ENCODE data around the gene TPRKB.
"Not testable (repeated sequence)": the region's sequence is repeated elsewhere in the genome, so short reads cannot be mapped to it uniquely, and the experiment has no call there.

DNA sequence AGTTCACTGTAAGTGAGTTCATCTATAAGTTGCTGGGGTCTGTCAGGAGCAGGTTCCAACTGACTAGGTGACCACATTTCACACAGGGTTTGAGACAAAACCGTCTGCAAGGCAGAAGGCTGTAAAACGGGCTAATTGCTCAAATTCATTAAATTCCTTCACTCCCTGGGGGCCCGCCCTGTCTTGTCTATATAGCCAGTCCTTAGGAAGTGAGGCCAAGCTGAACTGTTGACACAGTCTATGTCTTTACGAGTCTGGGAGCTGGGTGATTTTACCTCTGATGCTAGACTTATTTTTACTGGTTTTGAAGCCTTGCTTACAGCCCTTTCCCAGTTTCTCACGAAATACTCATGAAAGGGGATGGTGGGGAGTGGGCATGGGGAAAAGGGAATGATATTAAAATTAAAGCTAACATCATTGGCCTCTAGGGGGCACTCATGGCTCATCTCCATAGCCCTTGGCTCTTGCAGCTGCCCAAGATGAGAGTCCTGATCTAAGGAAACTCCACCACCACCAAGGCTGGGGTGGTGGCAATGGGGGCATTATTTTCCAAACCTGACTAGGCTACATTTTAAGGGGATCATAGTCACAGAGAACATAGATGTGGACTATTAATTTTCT, 57.1 kb downstream of the TPRKB start:
- TF ChIP-seq EP300, POLR2AphosphoS5, POLR2A (IDR thresholded peaks at IDR 0.05): not testable (repeated sequence)
- TF ChIP-seq, protein P1, sequence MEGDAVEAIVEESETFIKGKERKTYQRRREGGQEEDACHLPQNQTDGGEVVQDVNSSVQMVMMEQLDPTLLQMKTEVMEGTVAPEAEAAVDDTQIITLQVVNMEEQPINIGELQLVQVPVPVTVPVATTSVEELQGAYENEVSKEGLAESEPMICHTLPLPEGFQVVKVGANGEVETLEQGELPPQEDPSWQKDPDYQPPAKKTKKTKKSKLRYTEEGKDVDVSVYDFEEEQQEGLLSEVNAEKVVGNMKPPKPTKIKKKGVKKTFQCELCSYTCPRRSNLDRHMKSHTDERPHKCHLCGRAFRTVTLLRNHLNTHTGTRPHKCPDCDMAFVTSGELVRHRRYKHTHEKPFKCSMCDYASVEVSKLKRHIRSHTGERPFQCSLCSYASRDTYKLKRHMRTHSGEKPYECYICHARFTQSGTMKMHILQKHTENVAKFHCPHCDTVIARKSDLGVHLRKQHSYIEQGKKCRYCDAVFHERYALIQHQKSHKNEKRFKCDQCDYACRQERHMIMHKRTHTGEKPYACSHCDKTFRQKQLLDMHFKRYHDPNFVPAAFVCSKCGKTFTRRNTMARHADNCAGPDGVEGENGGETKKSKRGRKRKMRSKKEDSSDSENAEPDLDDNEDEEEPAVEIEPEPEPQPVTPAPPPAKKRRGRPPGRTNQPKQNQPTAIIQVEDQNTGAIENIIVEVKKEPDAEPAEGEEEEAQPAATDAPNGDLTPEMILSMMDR (IDR thresholded peaks at IDR 0.05) = peak in 2 of 6 experiments; percentile 23 to 35
